K562 (cell line): ENCODE results near the gene ARMH1. TPM values are rescaled to one million over a fixed set of nuclear protein-coding genes. Genes with fewer than 3 reads are reported as not detected.
A peak's percentile ranks its signal among the peaks of the same experiment; 100 is the strongest.

Experiments
- AFF1 ChIP-seq, 2 experiments: fragments of 450-650 bp; IDR thresholded peaks; 2 replicates each; pipeline ENCODE4 v1.6.1; 2018; ENCODE audit warnings: mild to moderate bottlenecking in 2 of 2, low read depth in 1 of 2; ENCODE audit not compliant: partially characterized antibody in 2 of 2
- ARHGAP35 ChIP-seq: fragments of 450-650 bp; IDR thresholded peaks from 2 replicates; pipeline ENCODE4 v1.6.1; 2018; ENCODE audit not compliant: partially characterized antibody
- ARID1B ChIP-seq: fragments of 450-650 bp; IDR thresholded peaks from 2 replicates; pipeline ENCODE4 v1.6.1; 2016; ENCODE audit warnings: antibody characterized with exemption, mild to moderate bottlenecking, inconsistent platforms
- ELK1 ChIP-seq: sonication (generic); formaldehyde crosslinking; IDR thresholded peaks from 2 replicates; pipeline ENCODE4 v1.8.1; 2022; ENCODE audit warnings: missing genetic modification reagents
- EP400 ChIP-seq: fragments of 450-650 bp; IDR thresholded peaks from 2 replicates; pipeline ENCODE4 v1.6.1; 2017; ENCODE audit warnings: antibody characterized with exemption, mild to moderate bottlenecking, moderate library complexity
- EWSR1 ChIP-seq: fragments of 450-650 bp; IDR thresholded peaks from 2 replicates; pipeline ENCODE4 v1.6.1; 2018; ENCODE audit warnings: borderline replicate concordance, mild to moderate bottlenecking, low read depth, moderate library complexity; ENCODE audit not compliant: partially characterized antibody
- HEY1 ChIP-seq: fragments of 250-450 bp; sonication (Bioruptor Pico); IDR thresholded peaks from 2 replicates; pipeline ENCODE4 v1.5.0; 2020; ENCODE audit warnings: mild to moderate bottlenecking, moderate library complexity, borderline replicate concordance
- IRF2 ChIP-seq: sonication (generic); formaldehyde crosslinking; IDR thresholded peaks from 2 replicates; pipeline ENCODE4 v1.8.1; 2022; ENCODE audit warnings: mild to moderate bottlenecking, missing genetic modification reagents
- MED1 ChIP-seq: sonication (generic); formaldehyde crosslinking; IDR thresholded peaks from 2 replicates; pipeline ENCODE4 v1.8.1; 2023; ENCODE audit warnings: missing genetic modification reagents, borderline replicate concordance
- PHF20 ChIP-seq: fragments of 450-650 bp; IDR thresholded peaks from 2 replicates; pipeline ENCODE4 v1.6.1; 2018; ENCODE audit not compliant: partially characterized antibody
- PHF21A ChIP-seq: fragments of 450-650 bp; IDR thresholded peaks from 2 replicates; pipeline ENCODE4 v1.6.1; 2017; ENCODE audit warnings: low read depth, borderline replicate concordance
- SETDB1 ChIP-seq: IDR thresholded peaks from one replicate; pipeline ENCODE4 v1.6.1; 2012; ENCODE audit warnings: low read length, control low read depth, inconsistent platforms
- TAF7 ChIP-seq: fragments of 450-650 bp; IDR thresholded peaks from 2 replicates; pipeline ENCODE4 v1.6.1; 2016; ENCODE audit warnings: missing genetic modification characterization, missing compliant biosample characterization
- USF2 ChIP-seq: sonication (generic); formaldehyde crosslinking; IDR thresholded peaks from 2 replicates; pipeline ENCODE4 v1.5.0; 2020; ENCODE audit warnings: missing genetic modification reagents
- ZBTB9 ChIP-seq: fragments of 450-650 bp; formaldehyde crosslinking; IDR thresholded peaks from 2 replicates; pipeline ENCODE4 v1.4.0; 2020; ENCODE audit warnings: mild to moderate bottlenecking, moderate library complexity
- ZNF140 ChIP-seq: fragments of 250-450 bp; sonication (Bioruptor Pico); IDR thresholded peaks from 2 replicates; pipeline ENCODE4 v1.8.0; 2021; ENCODE audit warnings: moderate library complexity, mild to moderate bottlenecking, inconsistent platforms
- ZNF384 ChIP-seq: IDR thresholded peaks from 2 replicates; pipeline ENCODE4 v1.6.1; 2012; ENCODE audit warnings: low read depth, low read length, improper control_type of control experiment
- ZNF408 ChIP-seq: fragments of 250-450 bp; sonication (Bioruptor Pico); IDR thresholded peaks from 2 replicates; pipeline ENCODE4 v1.4.0; 2020; ENCODE audit warnings: low read depth, mild to moderate bottlenecking, moderate library complexity
- ZNF431 ChIP-seq: sonication (generic); formaldehyde crosslinking; IDR thresholded peaks from 2 replicates; pipeline ENCODE4 v1.8.0; 2022; ENCODE audit warnings: mild to moderate bottlenecking, missing genetic modification reagents
- ZSCAN32 ChIP-seq: fragments of 450-650 bp; formaldehyde crosslinking; IDR thresholded peaks from 2 replicates; pipeline ENCODE4 v1.4.0; 2020; ENCODE audit warnings: mild to moderate bottlenecking, moderate library complexity
- polyA plus RNA-seq, 8 experiments: library from polyadenylated mRNA; depleted of rRNA in 4 of 8; stranded (reverse) in 5 of 8; unstranded in 3 of 8; fragments of >200 nt; fragmentation: Nextera tagmentation in 2 of 8; fragmentation: Illumina TruSeq in 1 of 8; extraction: Ambion mirVana in 2 of 8; extraction: Trizol in 1 of 8; gene quantifications; 2 replicates each; pipeline versions ENCODE4 v1.2.1 to v1.2.3, GENCODE V29; 2011 to 2014; ENCODE audit warnings: inconsistent platforms in 1 of 8, missing spikeins in 1 of 8
- total RNA-seq, 7 experiments: library from RNA; depleted of rRNA in 6 of 7; stranded (reverse); fragments of >200 nt in 6 of 7; fragmentation: Illumina TruSeq in 2 of 7; extraction: Trizol in 2 of 7; gene quantifications; 2 replicates each; pipeline versions ENCODE4 v1.2.1 to v1.2.3, GENCODE V29; 2011 to 2021; ENCODE audit warnings: low replicate concordance in 1 of 7

The ARMH1 gene
- total and polyA plus RNA-seq, 9 of the 15 experiments (the other 6 are each of a cell fraction or from before 2014, with no cell fraction given): 0.41 TPM; not detected in 8

GRCh38 chr1:44721485-44722361, 47.2 kb downstream of the ARMH1 start (continued):
- TF ChIP-seq ZNF408 (CRISPR knock-in tag) (peak; percentile 37; the same call in 1 of the 2 replicates), ZNF384 (peak; percentile 94), SETDB1 (peak; percentile 37), HEY1 (CRISPR knock-in tag) (peak; percentile 100), MED1 (CRISPR knock-in tag) (peak; percentile 100), IRF2 (CRISPR knock-in tag) (peak; percentile 55; the same call in 1 of the 2 replicates), ARID1B (peak; percentile 74), EWSR1 (peak; percentile 99), EP400 (peak; percentile 95), ELK1 (CRISPR knock-in tag) (no peak), ZNF140 (CRISPR knock-in tag) (no peak), PHF21A (peak; percentile 97), TAF7 (tag) (peak; percentile 85), AFF1 (IDR thresholded peaks at IDR 0.05; ENCODE audit: low read depth in 1 of 2, partially characterized antibody in 2 of 2) (peak; percentile 91 to 99), ZSCAN32 (CRISPR knock-in tag) (peak; percentile 99), ARHGAP35 (peak; percentile 100), PHF20 (peak; percentile 81), ZBTB9 (CRISPR knock-in tag) (peak; percentile 99), USF2 (no peak; the same call in 1 of the 2 replicates), ZNF431 (peak; percentile 90)
